ENCODE data around the gene NRG4. TPM values are rescaled to one million over a fixed set of nuclear protein-coding genes. Genes with fewer than 3 reads are reported as not detected.
"Not testable (repeated sequence)": the region's sequence is repeated elsewhere in the genome, so short reads cannot be mapped to it uniquely, and the experiment has no call there.

NRG4 gene, protein sequence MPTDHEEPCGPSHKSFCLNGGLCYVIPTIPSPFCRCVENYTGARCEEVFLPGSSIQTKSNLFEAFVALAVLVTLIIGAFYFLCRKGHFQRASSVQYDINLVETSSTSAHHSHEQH
- total RNA-seq = 1 to 10 TPM; 4.0 to 6.8 TPM
- long read RNA-seq = 0 reads

- ATAC-seq (peak; percentile 99), DNase-seq (peak; percentile 28 to 35)
- intact Hi-C loops (cut with DNase I, micrococcal nuclease) = no loop called here
Measured at GRCh38 chr15:76011627-76012551, at the start of gene NRG4. NRG4 (minus strand) TSS chr15:76012424; CDS start chr15:76011230, 1,194 bp downstream.

- ATAC-seq (no peak), DNase-seq (no peak)
- intact Hi-C loops (cut with DNase I, micrococcal nuclease) = no loop called here
Measured at GRCh38 chr15:76061700-76062099, 49.5 kb upstream of the NRG4 start.

GRCh38 chr15:76060118-76060989 is 48.1 kb upstream of the NRG4 start:
- ATAC-seq (no peak), DNase-seq (peak in 1 of 2 donors; percentile 9)
- intact Hi-C loops (cut with DNase I, micrococcal nuclease) = no loop called here

GRCh38 chr15:76059320-76060117 is 47.3 kb upstream of the NRG4 start, which contains the start of gene TMEM266:
TMEM266 (plus strand) TSS chr15:76059985; CDS start chr15:76134264, 74,279 bp downstream.
- DNase-seq (peak in 1 of 2 donors; percentile 38), ATAC-seq (peak; percentile 74)
- intact Hi-C loops (cut with DNase I, micrococcal nuclease) = loop anchor here in 1 of 2 donors (5.0 kb wide), 1 partner anchor 78 kb away; no protein-coding TSS in a partner anchor

DNA sequence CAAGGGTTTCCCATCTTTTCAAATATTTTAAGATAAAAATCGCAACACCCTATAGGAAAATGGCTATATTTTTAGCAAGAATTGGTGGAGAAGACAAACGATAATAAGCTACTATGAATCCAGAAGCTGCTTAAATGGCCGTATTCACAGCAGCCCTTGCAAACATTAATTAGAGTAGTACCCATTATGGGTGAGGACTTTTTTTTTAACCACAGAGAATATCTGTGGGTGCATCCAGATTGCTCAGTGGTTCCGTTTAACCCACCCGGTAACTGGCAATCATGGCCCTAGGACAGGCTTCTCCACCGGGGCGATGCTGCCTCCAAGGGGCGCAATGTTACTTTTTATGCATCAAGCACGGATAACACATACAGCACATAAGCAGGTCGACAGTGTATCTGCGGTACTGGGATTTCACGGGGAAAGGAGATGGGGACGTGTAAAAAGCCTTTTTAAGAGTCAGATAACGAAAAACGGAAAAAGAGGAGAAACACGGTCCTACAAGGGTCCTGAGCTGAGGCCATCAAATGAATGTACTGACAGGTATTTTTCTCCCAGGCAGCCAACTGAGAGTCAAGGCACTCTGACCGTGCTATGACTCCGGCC is 46.6 kb upstream of the NRG4 start:
- ATAC-seq (peak; percentile 44), DNase-seq (peak in 1 of 2 donors; percentile 21)
- intact Hi-C loops (cut with DNase I, micrococcal nuclease) = loop anchor here in 1 of 2 donors (5.0 kb wide), 1 partner anchor 78 kb away; no protein-coding TSS in a partner anchor

DNA sequence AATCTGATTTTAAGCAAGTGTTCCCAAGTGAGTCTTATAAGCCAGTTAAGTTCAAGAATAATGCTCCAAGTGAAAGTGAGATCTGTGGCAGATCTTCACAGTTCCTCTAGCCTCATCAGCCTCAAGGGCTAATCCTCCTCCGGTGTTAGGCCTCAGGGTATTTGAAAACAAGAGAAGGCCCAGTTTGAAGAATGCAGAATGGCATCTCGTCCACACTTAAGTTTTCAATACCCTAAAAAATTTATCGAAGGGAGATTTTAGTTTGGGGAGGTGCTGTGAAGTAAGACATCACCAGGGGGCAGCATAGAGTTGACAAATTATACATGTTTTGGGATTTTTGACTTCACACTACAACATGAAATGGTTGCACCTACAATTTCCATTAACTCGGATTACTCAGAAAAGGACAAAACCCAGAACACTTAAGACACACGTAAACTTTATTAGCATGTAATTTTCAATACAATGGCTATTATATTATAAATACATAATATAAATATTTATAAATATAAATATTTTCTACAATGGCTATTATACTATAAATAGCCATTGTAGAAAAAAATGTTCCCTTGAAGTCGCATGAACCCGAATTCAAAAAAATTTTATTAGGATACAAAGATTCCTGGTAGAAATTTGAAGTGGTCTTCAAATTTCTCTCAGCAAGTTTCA is 45.2 kb upstream of the NRG4 start:
- peak in 1 of 2 donors; percentile 13 for DNase-seq
- ATAC-seq = no peak
- intact Hi-C loops (cut with DNase I, micrococcal nuclease) = loop anchor here in 1 of 2 donors (5.0 kb wide), 1 partner anchor 80 kb away; no protein-coding TSS in a partner anchor

- intact Hi-C loops (cut with DNase I, micrococcal nuclease) = loop anchor here in 1 of 2 donors (5.0 kb wide), 1 partner anchor 80 kb away; no protein-coding TSS in a partner anchor
- ATAC-seq (peak; percentile 30), DNase-seq (no peak)
Measured at GRCh38 chr15:76056931-76057330, 44.7 kb upstream of the NRG4 start.

DNA sequence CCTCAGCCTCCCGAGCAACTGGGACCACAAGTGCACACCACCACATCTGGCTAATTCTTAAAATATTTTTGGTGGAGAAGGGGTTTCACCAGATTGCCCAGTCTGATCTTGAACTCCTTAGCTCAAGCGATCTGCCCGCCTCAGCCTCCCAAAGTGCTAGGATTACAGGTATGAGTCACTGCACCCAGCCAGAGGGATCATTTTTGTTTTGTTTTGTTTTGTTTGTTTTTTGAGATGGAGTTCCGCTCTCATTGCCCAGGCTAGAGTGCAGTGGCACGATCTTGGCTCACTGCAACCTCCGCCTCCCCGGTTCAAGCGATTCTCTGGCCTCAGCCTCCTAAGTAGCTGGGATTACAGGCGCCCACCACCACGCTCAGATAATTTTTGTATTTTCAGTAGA is 42.0 kb upstream of the NRG4 start:
- DNase-seq; intact Hi-C loops (cut with DNase I, micrococcal nuclease); ATAC-seq: not testable (repeated sequence)

- intact Hi-C loops (cut with DNase I, micrococcal nuclease) = no loop called here
- no peak for ATAC-seq
- no peak for DNase-seq
Measured at GRCh38 chr15:76038512-76038911, 26.3 kb upstream of the NRG4 start.

DNA sequence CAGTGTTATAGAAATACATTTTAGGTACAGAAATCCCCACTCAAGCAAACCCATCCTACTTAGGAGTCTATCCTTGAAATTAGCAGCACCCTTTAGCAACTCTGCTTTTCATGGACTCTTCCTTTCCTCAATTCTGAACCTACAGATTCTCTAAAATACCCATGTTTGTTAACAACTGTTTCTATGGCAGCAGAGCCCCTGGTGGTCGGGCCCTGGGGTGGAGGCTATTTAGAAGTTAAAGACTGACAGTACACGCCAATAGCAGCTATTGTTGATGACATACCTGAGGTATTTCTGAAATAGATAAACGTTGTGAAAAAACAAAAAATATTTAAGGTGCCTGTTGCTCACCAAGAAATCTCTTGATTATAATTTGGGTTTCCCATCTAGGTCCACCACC is 23.4 kb upstream of the NRG4 start:
- no peak for ATAC-seq
- intact Hi-C loops (cut with DNase I, micrococcal nuclease) = no loop called here
- DNase-seq = no peak

DNA sequence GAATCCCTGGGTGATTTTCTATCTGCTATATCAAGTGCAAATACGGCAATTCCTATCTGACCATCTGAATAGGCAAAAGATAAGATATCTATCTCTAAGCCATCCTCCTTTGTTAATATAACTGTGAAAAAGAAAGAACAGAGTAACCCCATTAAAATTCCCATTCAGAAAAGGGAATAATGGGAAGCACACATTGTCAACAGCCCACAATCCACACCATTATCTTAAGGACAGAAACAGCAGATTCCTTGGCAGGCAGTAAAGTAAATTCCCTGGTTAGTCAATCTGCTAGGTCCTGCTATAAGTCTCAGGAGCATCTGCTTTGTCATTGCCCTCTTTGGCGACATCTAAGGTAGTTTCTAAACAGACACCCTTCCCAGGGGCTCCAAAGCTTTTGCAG is 21.9 kb upstream of the NRG4 start:
- intact Hi-C loops (cut with DNase I, micrococcal nuclease) = no loop called here
- DNase-seq = no peak

DNA sequence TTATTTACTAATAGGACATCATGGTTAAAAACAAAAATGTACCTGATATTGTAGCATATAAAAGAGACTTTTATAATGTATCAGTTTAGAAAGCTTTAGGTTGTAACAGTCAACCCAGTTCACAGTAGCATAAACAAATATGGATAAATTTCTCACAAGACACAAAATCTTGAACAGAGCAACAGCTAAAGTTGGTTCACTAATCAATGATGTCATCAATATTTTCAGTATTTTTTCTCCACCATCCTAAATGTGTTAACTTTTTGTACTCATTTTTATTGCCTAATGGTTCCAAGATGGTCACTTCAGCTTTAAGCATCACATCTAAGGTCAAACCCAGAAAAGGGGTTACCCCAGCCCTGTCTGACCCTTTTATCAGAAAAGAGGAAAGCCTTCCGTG is 21.2 kb upstream of the NRG4 start:
- intact Hi-C loops (cut with DNase I, micrococcal nuclease) = no loop called here
- no peak for DNase-seq
- ATAC-seq = no peak

More for the DNA sequence above, 21.9 kb upstream of the NRG4 start:
- no peak for ATAC-seq

GRCh38 chr15:76032046-76032445 is 19.8 kb upstream of the NRG4 start:
- ATAC-seq (no peak), DNase-seq (no peak)
- intact Hi-C loops (cut with DNase I, micrococcal nuclease) = no loop called here

DNA sequence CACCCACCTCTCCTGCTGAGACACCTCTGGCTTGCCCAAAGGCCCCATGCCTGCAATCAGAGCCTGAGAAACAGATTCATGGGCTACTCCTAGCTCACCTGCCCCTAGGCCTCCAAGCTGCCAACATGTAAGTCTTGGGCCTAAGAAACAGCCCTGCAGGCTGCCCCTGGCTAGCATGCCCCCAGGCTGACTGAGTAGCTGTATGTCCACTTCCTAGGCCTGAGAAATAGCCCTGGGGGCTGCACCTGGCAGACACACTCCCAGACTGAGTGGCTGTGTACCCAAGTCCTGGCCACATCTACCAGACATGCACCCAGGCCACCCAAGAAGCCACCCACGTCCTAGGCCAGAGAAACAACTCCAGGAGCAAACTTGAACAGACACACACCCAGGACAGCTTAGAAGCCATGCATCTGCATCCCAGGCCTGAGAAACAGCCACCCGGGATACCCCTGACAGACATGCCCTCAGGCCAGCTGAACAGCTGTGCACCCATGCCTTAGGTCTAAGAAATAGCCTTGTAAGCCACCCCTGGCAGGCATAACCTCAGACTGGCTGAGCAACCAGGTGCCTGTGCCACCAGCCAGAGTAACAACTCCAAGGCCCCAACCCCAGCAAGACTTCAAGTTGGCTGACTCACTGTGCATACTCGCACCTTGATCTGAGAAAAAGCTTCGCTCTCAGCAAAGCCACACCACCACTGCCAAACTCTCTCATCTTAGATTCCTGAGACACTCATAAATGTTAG is 12.0 kb upstream of the NRG4 start:
- ATAC-seq (no peak), DNase-seq (no peak)
- intact Hi-C loops (cut with DNase I, micrococcal nuclease) = no loop called here

DNA sequence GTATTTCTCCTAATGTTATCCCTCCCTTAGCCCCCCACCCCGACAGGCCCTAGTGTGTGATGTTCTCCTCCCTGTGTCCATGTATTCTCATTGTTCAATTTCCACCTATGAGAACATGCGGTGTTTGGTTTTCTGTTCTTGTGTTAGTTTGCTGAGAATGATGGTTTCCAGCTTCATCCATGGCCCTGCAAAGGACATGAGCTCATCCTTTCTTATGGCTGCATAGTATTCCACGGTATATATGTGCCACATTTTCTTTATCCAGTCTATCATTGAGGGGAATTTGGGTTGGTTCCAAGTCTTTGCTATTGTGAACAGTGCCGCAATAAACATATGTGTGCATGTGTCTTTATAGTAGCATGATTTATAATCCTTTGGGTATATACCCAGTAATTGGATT is 1.2 kb upstream of the NRG4 start:
- intact Hi-C loops (cut with DNase I, micrococcal nuclease); ATAC-seq; DNase-seq: not testable (repeated sequence)

DNA sequence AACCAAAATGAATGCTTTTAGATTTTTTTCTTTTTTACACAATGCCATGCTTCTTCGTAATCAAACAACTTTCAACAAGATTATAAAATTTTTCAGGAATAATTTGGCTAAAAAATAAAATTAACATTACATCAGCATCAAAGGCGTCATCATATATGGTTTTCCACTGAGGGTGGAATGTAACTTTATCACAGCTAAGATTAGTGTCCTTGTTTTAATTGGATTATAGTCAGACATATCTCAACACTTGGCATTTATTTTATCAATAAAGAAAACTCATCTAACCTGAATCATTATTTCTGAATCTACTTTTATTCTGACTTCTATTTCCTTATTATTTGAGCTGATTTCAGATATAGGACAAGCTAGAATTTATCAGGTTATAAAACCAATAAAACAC is 1.6 kb downstream of the NRG4 start:
- intact Hi-C loops (cut with DNase I, micrococcal nuclease) = no loop called here
- ATAC-seq (no peak), DNase-seq (no peak)

Measured in left colon (tissue), 2 donors.